ENCODE data around the gene BARX2.
"Not testable (repeated sequence)": the region's sequence is repeated elsewhere in the genome, so short reads cannot be mapped to it uniquely, and the experiment has no call there.

Gene BARX2

DNA sequence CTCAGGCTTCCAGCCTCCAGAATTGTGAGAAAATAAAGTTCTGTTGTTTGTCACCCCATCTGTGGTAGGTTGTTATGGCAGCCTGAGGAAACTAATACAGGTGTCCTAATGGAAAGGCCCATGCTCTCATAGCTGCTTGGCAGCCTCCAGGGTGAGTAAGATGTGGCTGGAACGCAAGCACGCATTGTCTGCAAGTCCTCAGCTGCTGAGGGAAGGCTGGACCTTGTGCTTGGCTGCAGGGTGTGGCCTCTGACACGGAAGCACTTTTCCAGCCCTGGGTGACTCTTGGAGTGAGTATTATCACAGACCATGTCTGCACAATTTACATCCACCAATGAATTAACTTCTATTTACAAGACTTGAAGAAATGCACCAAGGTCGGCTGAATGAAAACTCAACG lies 44.4 kb upstream of the BARX2 start:
- Histone ChIP-seq H3K9me3 (ENCODE audit: control insufficient read depth, low read length) (no peaks in the 10 kb centered on the region), H2BK12ac (ENCODE audit: low read length in 2 of 2) (no peak overlapping the region), H3K4me3 (ENCODE audit: insufficient read depth in 1 of 2, low read depth in 1 of 2, low read length in 2 of 2) (no peak overlapping the region), H3K27ac (ENCODE audit: low read length, poor library complexity, severe bottlenecking) (no peak overlapping the region), H3K36me3 (ENCODE audit: control insufficient read depth in 1 of 2, insufficient read depth in 2 of 2, low read depth in 1 of 2, low read length in 2 of 2) (no peaks in the 10 kb centered on the region), H2AK5ac (ENCODE audit: low read length, severe bottlenecking) (no peak overlapping the region), H2BK120ac (ENCODE audit: low read depth, low read length) (no peak overlapping the region), H4K91ac (ENCODE audit: low read length) (no peak overlapping the region), H2BK15ac (ENCODE audit: low read depth, poor library complexity, severe bottlenecking) (no peak overlapping the region), H2BK5ac (ENCODE audit: low read depth, low read length, poor library complexity, severe bottlenecking) (no peak overlapping the region), H4K8ac (ENCODE audit: low read length) (peak overlapping the region; percentile 9), H3K4me1 (ENCODE audit: control insufficient read depth, insufficient read depth, low read depth, low read length) (no peaks in the 10 kb centered on the region), H3K27me3 (ENCODE audit: control insufficient read depth in 1 of 2, insufficient read depth in 1 of 2, low read length in 2 of 2) (no peaks in the 10 kb centered on the region), H2AFZ (ENCODE audit: low read depth, low read length) (no peak overlapping the region), H3K4ac (ENCODE audit: low read depth in 1 of 2, low read length in 2 of 2) (no peak overlapping the region), H3K14ac (ENCODE audit: low read length in 2 of 2) (peak overlapping the region in 1 of 2 experiments; percentile 6), H3K23ac (ENCODE audit: low read length in 2 of 2) (peak overlapping the region in 1 of 2 experiments; percentile 23), H3K9ac (ENCODE audit: low read length) (no peak overlapping the region), H3K79me1 (replicated peaks; ENCODE audit: low read length, poor library complexity, severe bottlenecking) (no peaks in the 10 kb centered on the region), H3K4me2 (ENCODE audit: low read length, poor library complexity, severe bottlenecking) (no peak overlapping the region), H3K18ac (ENCODE audit: low read depth in 1 of 2, low read length in 2 of 2) (no peak overlapping the region)
- 93% methylated on average over 3 of the region's 5 CpGs for WGBS
- DNase-seq: no peak

GRCh38 chr11:129331871-129332274 lies 43.8 kb upstream of the BARX2 start:
- WGBS: 6% methylated on average over 11 of the region's 11 CpGs
- no peak overlapping the region for H3K23ac ChIP-seq (ENCODE audit: low read length in 2 of 2)
- peak; percentile 74 for DNase-seq

DNA sequence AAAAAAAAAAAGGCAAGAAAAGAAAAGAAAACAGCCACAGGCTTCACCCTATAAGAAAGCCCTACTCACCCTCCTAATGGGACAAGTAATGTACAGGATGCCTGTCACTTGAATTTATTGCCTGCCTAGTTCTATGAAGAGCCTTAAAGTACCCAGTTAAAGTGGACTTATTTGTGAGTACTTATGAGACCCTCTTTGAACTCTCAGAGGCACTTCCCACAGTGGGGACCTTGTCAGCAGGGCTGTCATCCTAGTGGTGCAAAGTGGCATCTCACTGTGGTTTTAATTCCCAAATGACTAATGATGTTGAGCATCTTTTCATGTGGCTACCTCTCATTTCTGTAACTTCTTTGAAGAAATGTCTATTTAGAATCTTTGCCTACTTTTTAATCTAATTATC lies 41.8 kb upstream of the BARX2 start:
- H3K79me1 ChIP-seq (replicated peaks; ENCODE audit: low read length, poor library complexity, severe bottlenecking): no peaks in the 10 kb centered on the region
- H3K4me1 ChIP-seq (ENCODE audit: control insufficient read depth, insufficient read depth, low read depth, low read length): no peaks in the 10 kb centered on the region
- no peak overlapping the region for H3K18ac ChIP-seq (ENCODE audit: low read depth in 1 of 2, low read length in 2 of 2)
- no peaks in the 10 kb centered on the region for H3K36me3 ChIP-seq (ENCODE audit: control insufficient read depth in 1 of 2, insufficient read depth in 2 of 2, low read depth in 1 of 2, low read length in 2 of 2)
- H3K14ac ChIP-seq (ENCODE audit: low read length in 2 of 2): no peak overlapping the region
- peak; percentile 27 for DNase-seq
- H3K4me3 ChIP-seq (ENCODE audit: insufficient read depth in 1 of 2, low read depth in 1 of 2, low read length in 2 of 2): no peak overlapping the region
- H2BK12ac ChIP-seq (ENCODE audit: low read length in 2 of 2): no peak overlapping the region
- no peak overlapping the region for H2BK120ac ChIP-seq (ENCODE audit: low read depth, low read length)
- no peak overlapping the region for H4K8ac ChIP-seq (ENCODE audit: low read length)
- H3K9me3 ChIP-seq (ENCODE audit: control insufficient read depth, low read length): no peaks in the 10 kb centered on the region
- H3K9ac ChIP-seq (ENCODE audit: low read length): no peak overlapping the region
- H3K23ac ChIP-seq (ENCODE audit: low read length in 2 of 2): no peak overlapping the region
- no peak overlapping the region for H2AFZ ChIP-seq (ENCODE audit: low read depth, low read length)
- H3K27ac ChIP-seq (ENCODE audit: low read length, poor library complexity, severe bottlenecking): no peak overlapping the region
- H2BK5ac ChIP-seq (ENCODE audit: low read depth, low read length, poor library complexity, severe bottlenecking): no peak overlapping the region
- H2AK5ac ChIP-seq (ENCODE audit: low read length, severe bottlenecking): no peak overlapping the region
- H4K91ac ChIP-seq (ENCODE audit: low read length): no peak overlapping the region
- no peak overlapping the region for H3K4ac ChIP-seq (ENCODE audit: low read depth in 1 of 2, low read length in 2 of 2)
- H2BK15ac ChIP-seq (ENCODE audit: low read depth, poor library complexity, severe bottlenecking): no peak overlapping the region
- no peak overlapping the region for H3K4me2 ChIP-seq (ENCODE audit: low read length, poor library complexity, severe bottlenecking)
- H3K27me3 ChIP-seq (ENCODE audit: control insufficient read depth in 1 of 2, insufficient read depth in 1 of 2, low read length in 2 of 2): peaks cover 0 to 2% of the 10 kb centered on the region in 2 experiments

More at GRCh38 chr11:129331871-129332274, 43.8 kb upstream of the BARX2 start:
- H3K9ac ChIP-seq (ENCODE audit: low read length): peak overlapping the region; percentile 3
- H3K4ac ChIP-seq (ENCODE audit: low read depth in 1 of 2, low read length in 2 of 2): no peak overlapping the region
- H2AK5ac ChIP-seq (ENCODE audit: low read length, severe bottlenecking): no peak overlapping the region
- no peak overlapping the region for H3K4me2 ChIP-seq (ENCODE audit: low read length, poor library complexity, severe bottlenecking)
- H3K4me3 ChIP-seq (ENCODE audit: insufficient read depth in 1 of 2, low read depth in 1 of 2, low read length in 2 of 2): no peak overlapping the region
- H4K91ac ChIP-seq (ENCODE audit: low read length): no peak overlapping the region
- H3K27me3 ChIP-seq (ENCODE audit: control insufficient read depth in 1 of 2, insufficient read depth in 1 of 2, low read length in 2 of 2): no peaks in the 10 kb centered on the region
- no peak overlapping the region for H3K18ac ChIP-seq (ENCODE audit: low read depth in 1 of 2, low read length in 2 of 2)
- H3K4me1 ChIP-seq (ENCODE audit: control insufficient read depth, insufficient read depth, low read depth, low read length): no peaks in the 10 kb centered on the region
- H3K36me3 ChIP-seq (ENCODE audit: control insufficient read depth in 1 of 2, insufficient read depth in 2 of 2, low read depth in 1 of 2, low read length in 2 of 2): no peaks in the 10 kb centered on the region
- H3K27ac ChIP-seq (ENCODE audit: low read length, poor library complexity, severe bottlenecking): no peak overlapping the region
- peak overlapping the region in 1 of 2 experiments; percentile 97 for H2BK12ac ChIP-seq (ENCODE audit: low read length in 2 of 2)
- H3K9me3 ChIP-seq (ENCODE audit: control insufficient read depth, low read length): no peaks in the 10 kb centered on the region
- H2AFZ ChIP-seq (ENCODE audit: low read depth, low read length): peak overlapping the region; percentile 85
- no peak overlapping the region for H2BK15ac ChIP-seq (ENCODE audit: low read depth, poor library complexity, severe bottlenecking)
- H2BK120ac ChIP-seq (ENCODE audit: low read depth, low read length): no peak overlapping the region
- H2BK5ac ChIP-seq (ENCODE audit: low read depth, low read length, poor library complexity, severe bottlenecking): no peak overlapping the region
- peak overlapping the region; percentile 87 for H4K8ac ChIP-seq (ENCODE audit: low read length)
- H3K14ac ChIP-seq (ENCODE audit: low read length in 2 of 2): no peak overlapping the region
- no peaks in the 10 kb centered on the region for H3K79me1 ChIP-seq (replicated peaks; ENCODE audit: low read length, poor library complexity, severe bottlenecking)

- H2AK5ac ChIP-seq (ENCODE audit: low read length, severe bottlenecking); H3K27ac ChIP-seq (ENCODE audit: low read length, poor library complexity, severe bottlenecking); H3K79me1 ChIP-seq (replicated peaks; ENCODE audit: low read length, poor library complexity, severe bottlenecking); H2BK5ac ChIP-seq (ENCODE audit: low read depth, low read length, poor library complexity, severe bottlenecking); H3K23ac ChIP-seq (ENCODE audit: low read length in 2 of 2); H3K9me3 ChIP-seq (ENCODE audit: control insufficient read depth, low read length); DNase-seq; H2BK120ac ChIP-seq (ENCODE audit: low read depth, low read length); H3K4me1 ChIP-seq (ENCODE audit: control insufficient read depth, insufficient read depth, low read depth, low read length); H3K4me3 ChIP-seq (ENCODE audit: insufficient read depth in 1 of 2, low read depth in 1 of 2, low read length in 2 of 2); H3K4me2 ChIP-seq (ENCODE audit: low read length, poor library complexity, severe bottlenecking); H3K9ac ChIP-seq (ENCODE audit: low read length); H2BK12ac ChIP-seq (ENCODE audit: low read length in 2 of 2); H3K4ac ChIP-seq (ENCODE audit: low read depth in 1 of 2, low read length in 2 of 2); H3K18ac ChIP-seq (ENCODE audit: low read depth in 1 of 2, low read length in 2 of 2); H2BK15ac ChIP-seq (ENCODE audit: low read depth, poor library complexity, severe bottlenecking); H4K91ac ChIP-seq (ENCODE audit: low read length); H3K27me3 ChIP-seq (ENCODE audit: control insufficient read depth in 1 of 2, insufficient read depth in 1 of 2, low read length in 2 of 2); H3K36me3 ChIP-seq (ENCODE audit: control insufficient read depth in 1 of 2, insufficient read depth in 2 of 2, low read depth in 1 of 2, low read length in 2 of 2); H2AFZ ChIP-seq (ENCODE audit: low read depth, low read length): not testable (repeated sequence)
- peak overlapping the region in 1 of 2 experiments; percentile 12 for H3K14ac ChIP-seq (ENCODE audit: low read length in 2 of 2)
- peak overlapping the region; percentile 37 for H4K8ac ChIP-seq (ENCODE audit: low read length)
- 63% methylated on average over 23 of the region's 23 CpGs for WGBS
These were observed 31.2 kb upstream of the BARX2 start for GRCh38 chr11:129344301-129344940.

Measured in mesenchymal stem cell (in vitro differentiated cells and primary cell).